ENCODE data around the gene NME3.

Gene NME3

GRCh38 chr16:1747934-1748333, 23.4 kb downstream of the NME3 start:
- H3K4me3 ChIP-seq (ENCODE audit: insufficient read depth, low read depth, low read length) = no peak overlapping the region
- no peak overlapping the region for H3K27ac ChIP-seq (ENCODE audit: insufficient read depth, low read depth, low read length, poor library complexity, severe bottlenecking)
- no peaks in the 10 kb centered on the region for H3K27me3 ChIP-seq (ENCODE audit: control insufficient read depth, insufficient read depth, low read length, poor library complexity, severe bottlenecking)
- no peaks in the 10 kb centered on the region for H3K4me1 ChIP-seq (ENCODE audit: control insufficient read depth, insufficient read depth, low read length)
- WGBS, 2 experiments = 95% methylated on average over 11 of the region's 11 CpGs
- H3K36me3 ChIP-seq (ENCODE audit: control insufficient read depth, insufficient read depth, low read length) = peaks cover 9% of the 10 kb centered on the region
- no peaks in the 10 kb centered on the region for H3K9me3 ChIP-seq (ENCODE audit: control insufficient read depth, low read length)

DNA sequence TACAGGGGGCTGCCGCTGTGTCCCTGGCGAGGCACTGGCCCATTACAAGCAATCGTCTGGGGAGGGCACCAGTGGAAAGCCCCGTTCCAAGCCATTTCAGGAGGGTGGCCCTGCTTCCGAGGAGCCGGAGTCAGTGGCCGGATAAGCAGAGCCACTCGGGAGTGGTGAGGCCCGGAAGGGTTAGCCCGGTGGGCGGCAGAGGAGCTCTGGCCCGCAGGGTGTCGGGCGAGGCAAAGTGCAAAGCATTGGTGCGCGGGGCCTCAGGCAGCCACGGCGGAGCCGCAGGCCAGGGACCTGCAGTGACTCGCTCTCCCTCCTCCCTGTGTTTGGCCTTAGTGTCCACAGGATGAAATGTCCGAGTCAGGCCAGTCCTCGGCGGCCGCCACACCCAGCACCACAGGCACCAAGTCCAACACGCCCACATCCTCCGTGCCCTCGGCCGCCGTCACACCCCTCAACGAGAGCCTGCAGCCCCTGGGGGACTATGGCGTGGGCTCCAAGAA, 24.6 kb downstream of the NME3 start:
- Histone ChIP-seq H3K4me1 (ENCODE audit: control insufficient read depth, insufficient read depth, low read length) (no peaks in the 10 kb centered on the region), H3K27me3 (ENCODE audit: control insufficient read depth, insufficient read depth, low read length, poor library complexity, severe bottlenecking) (no peaks in the 10 kb centered on the region), H3K9me3 (ENCODE audit: control insufficient read depth, low read length) (no peaks in the 10 kb centered on the region), H3K36me3 (ENCODE audit: control insufficient read depth, insufficient read depth, low read length) (peaks cover 4% of the 10 kb centered on the region), H3K27ac (ENCODE audit: insufficient read depth, low read depth, low read length, poor library complexity, severe bottlenecking) (peak overlapping the region; percentile 26), H3K4me3 (ENCODE audit: insufficient read depth, low read depth, low read length) (no peak overlapping the region)
- 96% methylated on average over 31 of the region's 31 CpGs for WGBS, 2 experiments

GRCh38 chr16:1745900-1746692, 25.2 kb downstream of the NME3 start:
- 93 to 95% methylated on average over 29 of the region's 29 CpGs for WGBS, 2 experiments
- no peaks in the 10 kb centered on the region for H3K4me1 ChIP-seq (ENCODE audit: control insufficient read depth, insufficient read depth, low read length)
- no peak overlapping the region for H3K4me3 ChIP-seq (ENCODE audit: insufficient read depth, low read depth, low read length)
- H3K36me3 ChIP-seq (ENCODE audit: control insufficient read depth, insufficient read depth, low read length) = peaks cover 4% of the 10 kb centered on the region
- peak overlapping the region; percentile 87 for H3K27ac ChIP-seq (ENCODE audit: insufficient read depth, low read depth, low read length, poor library complexity, severe bottlenecking)
- H3K27me3 ChIP-seq (ENCODE audit: control insufficient read depth, insufficient read depth, low read length, poor library complexity, severe bottlenecking) = no peaks in the 10 kb centered on the region
- no peaks in the 10 kb centered on the region for H3K9me3 ChIP-seq (ENCODE audit: control insufficient read depth, low read length)

GRCh38 chr16:1745181-1745899, 26.0 kb downstream of the NME3 start:
- WGBS, 2 experiments = 94 to 95% methylated on average over 25 of the region's 25 CpGs
- Histone ChIP-seq H3K4me3 (ENCODE audit: insufficient read depth, low read depth, low read length) (no peak overlapping the region), H3K4me1 (ENCODE audit: control insufficient read depth, insufficient read depth, low read length) (no peaks in the 10 kb centered on the region), H3K9me3 (ENCODE audit: control insufficient read depth, low read length) (no peaks in the 10 kb centered on the region), H3K36me3 (ENCODE audit: control insufficient read depth, insufficient read depth, low read length) (peaks cover 4% of the 10 kb centered on the region), H3K27me3 (ENCODE audit: control insufficient read depth, insufficient read depth, low read length, poor library complexity, severe bottlenecking) (no peaks in the 10 kb centered on the region), H3K27ac (ENCODE audit: insufficient read depth, low read depth, low read length, poor library complexity, severe bottlenecking) (peak overlapping the region; percentile 87)

DNA sequence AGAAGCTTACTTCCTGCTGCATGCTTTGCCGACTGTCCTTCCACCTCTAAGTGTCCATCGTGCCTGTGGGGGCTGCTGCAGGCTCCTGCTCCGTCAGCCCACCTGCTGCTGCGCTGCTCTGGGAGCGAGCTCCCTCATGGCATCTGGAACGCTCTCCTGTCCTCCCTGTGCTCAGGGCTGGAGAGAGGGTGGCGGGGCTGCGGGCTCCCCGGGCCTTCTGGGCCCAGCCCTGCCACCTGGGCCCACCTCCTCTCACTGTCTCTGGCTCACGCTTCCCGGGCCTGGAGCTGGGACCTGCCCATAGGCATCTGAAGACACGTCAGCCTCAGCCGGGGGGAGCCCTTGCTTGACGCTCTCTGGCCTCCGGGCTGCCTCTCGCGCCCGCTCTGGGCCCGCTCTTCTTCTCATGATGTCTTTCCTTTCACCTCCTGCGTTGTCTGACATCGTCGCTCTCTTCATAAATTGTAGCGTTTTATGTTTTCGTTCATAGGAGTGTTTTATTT, 27.0 kb downstream of the NME3 start:
- Histone ChIP-seq H3K4me3 (ENCODE audit: insufficient read depth, low read depth, low read length) (no peak overlapping the region), H3K4me1 (ENCODE audit: control insufficient read depth, insufficient read depth, low read length) (no peaks in the 10 kb centered on the region), H3K9me3 (ENCODE audit: control insufficient read depth, low read length) (no peaks in the 10 kb centered on the region), H3K27ac (ENCODE audit: insufficient read depth, low read depth, low read length, poor library complexity, severe bottlenecking) (no peak overlapping the region), H3K27me3 (ENCODE audit: control insufficient read depth, insufficient read depth, low read length, poor library complexity, severe bottlenecking) (no peaks in the 10 kb centered on the region), H3K36me3 (ENCODE audit: control insufficient read depth, insufficient read depth, low read length) (peaks cover 4% of the 10 kb centered on the region)
- WGBS, 2 experiments = 92% methylated on average over 20 to 24 of the region's 24 CpGs

DNA sequence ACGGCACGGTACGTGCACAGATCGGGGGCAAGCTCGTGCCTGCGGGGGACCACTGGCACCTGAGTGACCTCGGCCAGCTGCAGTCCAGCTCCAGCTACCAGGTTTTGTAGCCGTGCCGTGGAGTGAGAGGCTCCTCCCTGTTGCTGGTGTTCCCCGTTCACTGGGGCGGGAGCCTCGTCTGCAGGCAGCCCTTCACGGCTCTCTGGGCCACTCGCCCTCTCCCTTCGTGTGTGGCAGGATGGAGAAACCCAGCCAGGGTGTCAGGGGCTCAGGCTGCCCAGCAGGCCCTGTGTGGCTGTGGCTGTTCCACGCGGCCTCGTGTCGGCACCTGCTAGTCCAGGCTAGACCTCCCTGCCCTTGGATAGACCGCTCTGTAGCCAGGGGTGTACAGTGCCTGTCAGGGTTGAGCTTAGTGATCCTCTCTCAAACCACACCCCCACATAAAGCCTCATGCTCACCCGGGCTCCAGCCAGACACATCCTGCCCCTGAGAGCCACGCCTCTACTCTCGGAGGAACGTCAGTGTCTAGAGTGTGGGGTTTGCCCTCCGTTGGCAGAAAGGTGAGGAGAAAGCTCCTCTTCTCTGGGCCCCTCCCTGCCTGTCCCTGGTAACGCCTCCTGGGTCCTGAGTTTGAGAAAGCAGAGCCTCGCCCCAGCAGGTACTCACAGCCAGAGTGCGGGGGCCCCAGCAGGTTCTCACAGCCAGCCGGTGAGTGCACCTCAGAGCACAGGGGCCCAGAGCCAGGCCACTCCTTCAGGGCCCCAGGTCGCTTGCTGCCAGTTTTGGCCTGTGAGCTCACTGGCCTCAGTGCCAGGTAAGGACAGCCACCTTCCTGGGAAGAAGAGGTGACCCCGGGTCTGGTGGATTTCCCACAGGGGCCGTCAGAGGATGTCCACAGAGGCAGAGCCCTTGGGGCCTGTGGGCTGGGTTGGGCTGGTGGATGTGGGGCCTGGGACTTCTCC, 27.7 kb downstream of the NME3 start:
- H3K4me1 ChIP-seq (ENCODE audit: control insufficient read depth, insufficient read depth, low read length) = no peaks in the 10 kb centered on the region
- H3K9me3 ChIP-seq (ENCODE audit: control insufficient read depth, low read length) = no peaks in the 10 kb centered on the region
- WGBS, 2 experiments = 94 to 95% methylated on average over 32 of the region's 32 CpGs
- no peak overlapping the region for H3K27ac ChIP-seq (ENCODE audit: insufficient read depth, low read depth, low read length, poor library complexity, severe bottlenecking)
- H3K4me3 ChIP-seq (ENCODE audit: insufficient read depth, low read depth, low read length) = no peak overlapping the region
- H3K36me3 ChIP-seq (ENCODE audit: control insufficient read depth, insufficient read depth, low read length) = peaks cover 4% of the 10 kb centered on the region
- no peaks in the 10 kb centered on the region for H3K27me3 ChIP-seq (ENCODE audit: control insufficient read depth, insufficient read depth, low read length, poor library complexity, severe bottlenecking)

DNA sequence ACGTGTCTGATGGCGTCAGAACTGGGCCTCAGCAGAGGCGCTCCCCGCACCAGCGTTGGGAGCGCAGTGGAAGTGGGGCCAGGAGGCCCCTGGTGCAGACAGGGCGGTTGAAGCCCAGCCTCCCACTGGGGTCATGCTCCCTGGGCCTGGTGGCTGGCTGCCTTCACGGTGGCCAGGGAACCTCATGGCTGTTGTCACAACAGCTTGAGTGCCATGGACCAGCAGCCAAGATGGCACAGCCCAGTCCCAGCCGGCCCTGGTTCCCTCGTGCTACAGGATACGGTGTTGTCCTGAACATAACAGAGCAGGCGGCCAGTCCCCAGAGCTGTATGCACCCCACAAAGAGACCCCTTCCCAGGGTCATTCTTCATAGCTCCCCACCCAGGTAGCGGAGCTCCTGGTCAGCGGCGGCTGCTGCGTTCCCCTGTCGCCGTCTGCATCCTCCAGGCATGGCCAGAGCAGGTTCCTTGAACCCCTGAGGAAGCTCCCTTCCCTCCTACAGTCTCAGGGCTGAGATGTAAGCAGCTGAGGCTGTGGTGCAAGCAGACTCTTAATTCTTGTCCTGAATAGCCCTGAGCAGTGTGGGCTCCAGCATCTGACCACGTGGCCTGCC, 29.7 kb downstream of the NME3 start:
- H3K4me3 ChIP-seq (ENCODE audit: insufficient read depth, low read depth, low read length) = no peak overlapping the region
- H3K4me1 ChIP-seq (ENCODE audit: control insufficient read depth, insufficient read depth, low read length) = no peaks in the 10 kb centered on the region
- H3K36me3 ChIP-seq (ENCODE audit: control insufficient read depth, insufficient read depth, low read length) = no peaks in the 10 kb centered on the region
- no peaks in the 10 kb centered on the region for H3K9me3 ChIP-seq (ENCODE audit: control insufficient read depth, low read length)
- WGBS, 2 experiments = 94 to 96% methylated on average over 19 of the region's 19 CpGs
- no peaks in the 10 kb centered on the region for H3K27me3 ChIP-seq (ENCODE audit: control insufficient read depth, insufficient read depth, low read length, poor library complexity, severe bottlenecking)
- no peak overlapping the region for H3K27ac ChIP-seq (ENCODE audit: insufficient read depth, low read depth, low read length, poor library complexity, severe bottlenecking)

DNA sequence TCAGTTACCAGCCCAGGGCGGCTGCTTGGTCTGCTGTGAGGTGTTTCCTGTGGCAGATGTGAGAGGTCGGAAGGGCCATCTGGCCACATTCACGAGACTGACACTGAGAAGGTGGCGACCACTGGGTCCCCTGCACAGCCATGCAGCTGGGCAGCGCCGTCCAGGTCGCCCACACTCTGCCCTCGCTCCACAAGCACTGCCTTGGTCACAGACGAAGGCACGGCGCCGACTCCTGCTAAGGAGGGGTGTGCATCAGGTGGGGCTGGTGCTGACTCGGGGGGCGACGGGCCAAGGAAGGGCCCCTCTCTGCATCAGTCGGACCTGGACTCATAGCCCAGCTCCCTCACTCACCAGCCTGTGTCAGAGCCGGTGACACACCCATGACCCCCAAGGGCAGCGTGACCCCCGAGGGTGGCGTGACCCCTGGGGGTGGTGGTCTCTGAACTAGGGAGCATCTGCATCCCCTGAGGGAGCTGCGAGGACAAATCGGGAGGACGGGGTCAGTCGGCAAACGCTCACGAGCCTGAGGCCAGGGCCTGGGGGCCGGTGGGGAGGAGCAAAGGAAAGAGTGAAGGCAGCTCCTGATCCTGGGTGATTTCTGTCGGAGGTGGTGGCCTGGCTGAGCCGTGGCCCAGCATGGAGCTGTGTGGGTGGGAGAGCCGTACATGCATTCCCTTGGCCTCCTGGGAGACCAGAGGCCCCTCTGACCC, 30.4 kb downstream of the NME3 start:
- Histone ChIP-seq H3K36me3 (ENCODE audit: control insufficient read depth, insufficient read depth, low read length) (no peaks in the 10 kb centered on the region), H3K27me3 (ENCODE audit: control insufficient read depth, insufficient read depth, low read length, poor library complexity, severe bottlenecking) (no peaks in the 10 kb centered on the region), H3K27ac (ENCODE audit: insufficient read depth, low read depth, low read length, poor library complexity, severe bottlenecking) (no peak overlapping the region), H3K9me3 (ENCODE audit: control insufficient read depth, low read length) (no peaks in the 10 kb centered on the region), H3K4me1 (ENCODE audit: control insufficient read depth, insufficient read depth, low read length) (no peaks in the 10 kb centered on the region), H3K4me3 (ENCODE audit: insufficient read depth, low read depth, low read length) (no peak overlapping the region)
- 95% methylated on average over 30 of the region's 30 CpGs for WGBS, 2 experiments

- 96% methylated on average over 33 of the region's 33 CpGs for WGBS, 2 experiments
- H3K4me3 ChIP-seq (ENCODE audit: insufficient read depth, low read depth, low read length) = no peak overlapping the region
Measured at GRCh38 chr16:1740234-1740633, 31.1 kb downstream of the NME3 start.

More at GRCh38 chr16:1740234-1740633, 31.1 kb downstream of the NME3 start:
- no peaks in the 10 kb centered on the region for H3K9me3 ChIP-seq (ENCODE audit: control insufficient read depth, low read length)
- no peaks in the 10 kb centered on the region for H3K36me3 ChIP-seq (ENCODE audit: control insufficient read depth, insufficient read depth, low read length)
- no peak overlapping the region for H3K27ac ChIP-seq (ENCODE audit: insufficient read depth, low read depth, low read length, poor library complexity, severe bottlenecking)
- H3K4me1 ChIP-seq (ENCODE audit: control insufficient read depth, insufficient read depth, low read length) = no peaks in the 10 kb centered on the region
- no peaks in the 10 kb centered on the region for H3K27me3 ChIP-seq (ENCODE audit: control insufficient read depth, insufficient read depth, low read length, poor library complexity, severe bottlenecking)

All from ectodermal cell (in vitro differentiated cells).